ENCODE data around the gene PPBP. TPM values are rescaled to one million over a fixed set of nuclear protein-coding genes. Genes with fewer than 3 reads are reported as not detected.

PPBP gene
- total and polyA plus RNA-seq, 4 donors: 0.67 to 55.0 (median 1.4) TPM

DNA sequence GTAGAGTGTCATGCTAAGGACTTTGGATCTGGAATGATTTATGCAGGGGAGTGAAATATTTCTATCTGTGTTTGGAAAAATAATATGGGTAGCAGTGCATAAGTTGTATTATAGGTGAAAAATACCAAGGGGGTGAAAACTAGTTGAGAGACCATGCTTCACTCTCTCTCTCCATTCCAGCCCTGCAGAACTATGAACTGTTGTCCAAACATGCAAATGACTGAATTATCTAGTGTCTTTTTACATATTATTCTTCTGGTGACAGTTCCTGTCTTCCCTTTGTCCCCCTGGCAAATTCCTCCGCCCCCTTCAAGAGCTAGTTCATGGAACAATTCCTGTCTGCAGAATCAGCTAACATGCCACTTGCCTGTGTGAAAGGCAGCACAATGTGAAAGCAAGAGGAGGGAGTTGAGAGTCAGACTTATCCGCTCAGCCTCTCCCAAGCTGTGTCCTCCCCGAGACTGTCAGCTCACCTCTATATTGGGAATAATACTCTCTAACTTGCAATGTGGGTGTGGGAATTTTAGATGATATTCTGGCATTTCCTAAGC lies 8.5 kb downstream of the PPBP start:
- no peak overlapping the region for H3K27ac ChIP-seq (ENCODE audit: low read depth in 1 of 2, low read length in 2 of 2)
- peaks cover 0 to 4% (median 0%) of the 10 kb centered on the region in 4 donors for H3K4me1 ChIP-seq (ENCODE audit: control insufficient read depth in 4 of 4, insufficient read depth in 4 of 4, low read length in 3 of 4)
- 85% methylated on average over 3 of the region's 3 CpGs for WGBS
- H3K9ac ChIP-seq (ENCODE audit: low read depth in 1 of 2, low read length in 2 of 2): no peak overlapping the region
- H3K9me3 ChIP-seq (ENCODE audit: control insufficient read depth in 4 of 4, low read length in 3 of 4): peaks cover 0 to 2% (median 0%) of the 10 kb centered on the region in 4 donors
- TF ChIP-seq, protein P1, sequence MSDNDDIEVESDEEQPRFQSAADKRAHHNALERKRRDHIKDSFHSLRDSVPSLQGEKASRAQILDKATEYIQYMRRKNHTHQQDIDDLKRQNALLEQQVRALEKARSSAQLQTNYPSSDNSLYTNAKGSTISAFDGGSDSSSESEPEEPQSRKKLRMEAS (IDR thresholded peaks at IDR 0.05): no peak
- TF ChIP-seq, protein P2, sequence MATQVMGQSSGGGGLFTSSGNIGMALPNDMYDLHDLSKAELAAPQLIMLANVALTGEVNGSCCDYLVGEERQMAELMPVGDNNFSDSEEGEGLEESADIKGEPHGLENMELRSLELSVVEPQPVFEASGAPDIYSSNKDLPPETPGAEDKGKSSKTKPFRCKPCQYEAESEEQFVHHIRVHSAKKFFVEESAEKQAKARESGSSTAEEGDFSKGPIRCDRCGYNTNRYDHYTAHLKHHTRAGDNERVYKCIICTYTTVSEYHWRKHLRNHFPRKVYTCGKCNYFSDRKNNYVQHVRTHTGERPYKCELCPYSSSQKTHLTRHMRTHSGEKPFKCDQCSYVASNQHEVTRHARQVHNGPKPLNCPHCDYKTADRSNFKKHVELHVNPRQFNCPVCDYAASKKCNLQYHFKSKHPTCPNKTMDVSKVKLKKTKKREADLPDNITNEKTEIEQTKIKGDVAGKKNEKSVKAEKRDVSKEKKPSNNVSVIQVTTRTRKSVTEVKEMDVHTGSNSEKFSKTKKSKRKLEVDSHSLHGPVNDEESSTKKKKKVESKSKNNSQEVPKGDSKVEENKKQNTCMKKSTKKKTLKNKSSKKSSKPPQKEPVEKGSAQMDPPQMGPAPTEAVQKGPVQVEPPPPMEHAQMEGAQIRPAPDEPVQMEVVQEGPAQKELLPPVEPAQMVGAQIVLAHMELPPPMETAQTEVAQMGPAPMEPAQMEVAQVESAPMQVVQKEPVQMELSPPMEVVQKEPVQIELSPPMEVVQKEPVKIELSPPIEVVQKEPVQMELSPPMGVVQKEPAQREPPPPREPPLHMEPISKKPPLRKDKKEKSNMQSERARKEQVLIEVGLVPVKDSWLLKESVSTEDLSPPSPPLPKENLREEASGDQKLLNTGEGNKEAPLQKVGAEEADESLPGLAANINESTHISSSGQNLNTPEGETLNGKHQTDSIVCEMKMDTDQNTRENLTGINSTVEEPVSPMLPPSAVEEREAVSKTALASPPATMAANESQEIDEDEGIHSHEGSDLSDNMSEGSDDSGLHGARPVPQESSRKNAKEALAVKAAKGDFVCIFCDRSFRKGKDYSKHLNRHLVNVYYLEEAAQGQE (IDR thresholded peaks at IDR 0.05): no peak
- no peak for TF ChIP-seq GABPA (IDR thresholded peaks at IDR 0.05 in 1 of 2, conservative IDR thresholded peaks at IDR 0.05 in 1 of 2)
- TF ChIP-seq, protein P3, sequence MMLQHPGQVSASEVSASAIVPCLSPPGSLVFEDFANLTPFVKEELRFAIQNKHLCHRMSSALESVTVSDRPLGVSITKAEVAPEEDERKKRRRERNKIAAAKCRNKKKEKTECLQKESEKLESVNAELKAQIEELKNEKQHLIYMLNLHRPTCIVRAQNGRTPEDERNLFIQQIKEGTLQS (IDR thresholded peaks at IDR 0.05): no peak
- no peak for TF ChIP-seq RXRA (IDR thresholded peaks at IDR 0.05)
- no peak for TF ChIP-seq JUND (IDR thresholded peaks at IDR 0.05)
- TF ChIP-seq NR2F2 (IDR thresholded peaks at IDR 0.05): no peak
- TF ChIP-seq, protein P4, sequence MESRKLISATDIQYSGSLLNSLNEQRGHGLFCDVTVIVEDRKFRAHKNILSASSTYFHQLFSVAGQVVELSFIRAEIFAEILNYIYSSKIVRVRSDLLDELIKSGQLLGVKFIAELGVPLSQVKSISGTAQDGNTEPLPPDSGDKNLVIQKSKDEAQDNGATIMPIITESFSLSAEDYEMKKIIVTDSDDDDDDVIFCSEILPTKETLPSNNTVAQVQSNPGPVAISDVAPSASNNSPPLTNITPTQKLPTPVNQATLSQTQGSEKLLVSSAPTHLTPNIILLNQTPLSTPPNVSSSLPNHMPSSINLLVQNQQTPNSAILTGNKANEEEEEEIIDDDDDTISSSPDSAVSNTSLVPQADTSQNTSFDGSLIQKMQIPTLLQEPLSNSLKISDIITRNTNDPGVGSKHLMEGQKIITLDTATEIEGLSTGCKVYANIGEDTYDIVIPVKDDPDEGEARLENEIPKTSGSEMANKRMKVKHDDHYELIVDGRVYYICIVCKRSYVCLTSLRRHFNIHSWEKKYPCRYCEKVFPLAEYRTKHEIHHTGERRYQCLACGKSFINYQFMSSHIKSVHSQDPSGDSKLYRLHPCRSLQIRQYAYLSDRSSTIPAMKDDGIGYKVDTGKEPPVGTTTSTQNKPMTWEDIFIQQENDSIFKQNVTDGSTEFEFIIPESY (IDR thresholded peaks at IDR 0.05): no peak
- TF ChIP-seq FOXA1 (IDR thresholded peaks at IDR 0.05): no peak
- TF ChIP-seq EGR1 (IDR thresholded peaks at IDR 0.05; ENCODE audit: low read depth in 2 of 2): no peak
- no peak for TF ChIP-seq YY1 (IDR thresholded peaks at IDR 0.05)
- TF ChIP-seq RAD21 (IDR thresholded peaks at IDR 0.05): no peak
- no peak for TF ChIP-seq HNF4A (conservative IDR thresholded peaks at IDR 0.05)
- no peaks in the 10 kb centered on the region for H3K36me3 ChIP-seq (ENCODE audit: control insufficient read depth in 4 of 4, insufficient read depth in 3 of 4, low read depth in 1 of 4, low read length in 3 of 4)
- no peak for DNase-seq (ENCODE audit: low spot score)
- H3K4me3 ChIP-seq (ENCODE audit: low read depth in 1 of 3, low read length in 3 of 3): no peak overlapping the region
- H3K27me3 ChIP-seq (ENCODE audit: control insufficient read depth in 4 of 4, insufficient read depth in 4 of 4, low read length in 3 of 4): no peaks in the 10 kb centered on the region

DNA sequence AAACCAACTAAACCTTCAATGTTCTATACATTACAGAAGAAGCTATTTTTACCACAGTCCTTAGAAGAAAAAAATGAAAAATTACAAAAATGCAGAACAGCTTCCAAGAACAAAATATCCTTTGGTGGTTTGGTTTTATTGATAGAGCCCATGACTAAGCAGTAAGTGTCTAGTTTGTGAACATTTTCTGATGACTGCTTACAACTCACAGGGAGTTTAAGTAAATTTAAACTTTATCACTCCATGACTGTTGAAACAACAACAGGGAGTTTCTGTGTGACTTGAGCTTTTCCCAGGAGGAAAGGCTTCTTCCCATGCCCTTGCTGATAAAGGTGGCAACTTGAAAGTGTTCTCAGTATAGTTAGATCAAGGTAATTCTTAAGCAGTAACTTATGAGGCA lies 9.1 kb downstream of the PPBP start:
- Histone ChIP-seq H3K4me1 (ENCODE audit: control insufficient read depth in 4 of 4, insufficient read depth in 4 of 4, low read length in 3 of 4) (peaks cover 0 to 4% (median 0%) of the 10 kb centered on the region in 4 donors), H3K27me3 (ENCODE audit: control insufficient read depth in 4 of 4, insufficient read depth in 4 of 4, low read length in 3 of 4) (no peaks in the 10 kb centered on the region), H3K4me3 (ENCODE audit: low read depth in 1 of 3, low read length in 3 of 3) (no peak overlapping the region), H3K9me3 (ENCODE audit: control insufficient read depth in 4 of 4, low read length in 3 of 4) (peaks cover 0 to 2% (median 0%) of the 10 kb centered on the region in 4 donors), H3K36me3 (ENCODE audit: control insufficient read depth in 4 of 4, insufficient read depth in 3 of 4, low read depth in 1 of 4, low read length in 3 of 4) (no peaks in the 10 kb centered on the region), H3K9ac (ENCODE audit: low read depth in 1 of 2, low read length in 2 of 2) (no peak overlapping the region), H3K27ac (ENCODE audit: low read depth in 1 of 2, low read length in 2 of 2) (no peak overlapping the region)
- TF ChIP-seq RAD21 (IDR thresholded peaks at IDR 0.05) (no peak), HNF4A (conservative IDR thresholded peaks at IDR 0.05) (no peak), JUND (IDR thresholded peaks at IDR 0.05) (no peak), SP1 (IDR thresholded peaks at IDR 0.05) (no peak), HNF4G (IDR thresholded peaks at IDR 0.05) (no peak), EGR1 (IDR thresholded peaks at IDR 0.05; ENCODE audit: low read depth in 2 of 2) (no peak), FOXA2 (IDR thresholded peaks at IDR 0.05) (no peak), FOXA1 (IDR thresholded peaks at IDR 0.05) (no peak), NR2F2 (IDR thresholded peaks at IDR 0.05) (no peak), TAF1 (conservative IDR thresholded peaks at IDR 0.05) (no peak), RXRA (IDR thresholded peaks at IDR 0.05) (no peak)
- TF ChIP-seq, protein P5, sequence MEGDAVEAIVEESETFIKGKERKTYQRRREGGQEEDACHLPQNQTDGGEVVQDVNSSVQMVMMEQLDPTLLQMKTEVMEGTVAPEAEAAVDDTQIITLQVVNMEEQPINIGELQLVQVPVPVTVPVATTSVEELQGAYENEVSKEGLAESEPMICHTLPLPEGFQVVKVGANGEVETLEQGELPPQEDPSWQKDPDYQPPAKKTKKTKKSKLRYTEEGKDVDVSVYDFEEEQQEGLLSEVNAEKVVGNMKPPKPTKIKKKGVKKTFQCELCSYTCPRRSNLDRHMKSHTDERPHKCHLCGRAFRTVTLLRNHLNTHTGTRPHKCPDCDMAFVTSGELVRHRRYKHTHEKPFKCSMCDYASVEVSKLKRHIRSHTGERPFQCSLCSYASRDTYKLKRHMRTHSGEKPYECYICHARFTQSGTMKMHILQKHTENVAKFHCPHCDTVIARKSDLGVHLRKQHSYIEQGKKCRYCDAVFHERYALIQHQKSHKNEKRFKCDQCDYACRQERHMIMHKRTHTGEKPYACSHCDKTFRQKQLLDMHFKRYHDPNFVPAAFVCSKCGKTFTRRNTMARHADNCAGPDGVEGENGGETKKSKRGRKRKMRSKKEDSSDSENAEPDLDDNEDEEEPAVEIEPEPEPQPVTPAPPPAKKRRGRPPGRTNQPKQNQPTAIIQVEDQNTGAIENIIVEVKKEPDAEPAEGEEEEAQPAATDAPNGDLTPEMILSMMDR (IDR thresholded peaks at IDR 0.05; ENCODE audit: low read depth, low read length, missing input control): no peak
- TF ChIP-seq, protein P1 (IDR thresholded peaks at IDR 0.05): no peak
- TF ChIP-seq, protein P4 (IDR thresholded peaks at IDR 0.05): no peak
- TF ChIP-seq, protein P3 (IDR thresholded peaks at IDR 0.05): no peak
- DNase-seq (ENCODE audit: low spot score): no peak
